CD4-positive, alpha-beta T cell (primary cell): Measurements from ENCODE around the gene CD9. TPM values are rescaled to one million over a fixed set of nuclear protein-coding genes. Genes with fewer than 3 reads are reported as not detected.

Experiments
- ATAC-seq: fragments of 200-7000 bp; cut with Tn5 transposase; one replicate; pipeline ENCODE4 v1.10.0; 2022; ENCODE audit warnings: mild to moderate bottlenecking; ENCODE audit not compliant: poor library complexity
- CTCF ChIA-PET: fragments of 350-600 bp; sonication (Branson Sonifier 250); formaldehyde crosslinking; loops from one replicate; lab custom pipeline; 2021; ENCODE audit warnings: antibody characterized with exemption, inconsistent platforms; lab: Charles Lee
- POLR2A ChIA-PET: fragments of 350-600 bp; sonication (Branson Sonifier 250); formaldehyde crosslinking; loops from one replicate; lab custom pipeline; 2021; ENCODE audit warnings: antibody characterized with exemption, inconsistent platforms; lab: Charles Lee
- DNase-seq, 14 experiments: peaks; one replicate each; pipeline ENCODE4 v3.0.0-alpha.2; 2013 to 2020; ENCODE audit warnings: mixed read lengths in 2 of 14
- H3K27ac ChIP-seq, 2 donors: one replicate each; pipeline versions ENCODE4 v1.5.1 to v1.7.0; 2013; ENCODE audit warnings: low read length in 2 of 2, low read depth in 1 of 2, mild to moderate bottlenecking in 1 of 2
- H3K27me3 ChIP-seq, 2 experiments: 1 replicate in 1 of 2; 2 replicates in 1 of 2; pipeline versions ENCODE4 v1.6.1 to v1.7.0; 2013; ENCODE audit warnings: low read length in 2 of 2, control low read depth in 1 of 2, mild to moderate bottlenecking in 1 of 2, moderate library complexity in 1 of 2; ENCODE audit not compliant: insufficient read depth in 2 of 2, control insufficient read depth in 1 of 2
- H3K36me3 ChIP-seq: one replicate; pipeline ENCODE4 v1.6.1; 2013; ENCODE audit warnings: low read length, control low read depth; ENCODE audit not compliant: insufficient read depth
- H3K4me1 ChIP-seq: one replicate; pipeline ENCODE4 v1.6.1; 2013; ENCODE audit warnings: low read length, control low read depth; ENCODE audit not compliant: insufficient read depth
- H3K4me3 ChIP-seq: one replicate; pipeline ENCODE4 v1.5.1; 2013; ENCODE audit warnings: mild to moderate bottlenecking, low read length, moderate library complexity
- H3K9me3 ChIP-seq, 2 experiments: 1 replicate in 1 of 2; 2 replicates in 1 of 2; pipeline versions ENCODE4 v1.6.1 to v1.7.0; 2013; ENCODE audit warnings: low read length in 2 of 2, mild to moderate bottlenecking in 2 of 2, control low read depth in 1 of 2, moderate library complexity in 1 of 2; ENCODE audit not compliant: control insufficient read depth in 1 of 2, insufficient read depth in 1 of 2
- H3K27ac Mint-ChIP-seq: one replicate; pipeline ENCODE4 v1.8.0; 2020; ENCODE audit warnings: mixed read lengths
- H3K27me3 Mint-ChIP-seq: one replicate; pipeline ENCODE4 v1.8.0; 2021; ENCODE audit warnings: mixed read lengths
- H3K36me3 Mint-ChIP-seq: one replicate; pipeline ENCODE4 v1.8.0; 2021; ENCODE audit warnings: low read depth, mixed read lengths
- H3K4me1 Mint-ChIP-seq: one replicate; pipeline ENCODE4 v1.8.0; 2021; ENCODE audit warnings: low read depth, mixed read lengths
- H3K4me3 Mint-ChIP-seq: one replicate; pipeline ENCODE4 v1.8.0; 2020; ENCODE audit warnings: mild to moderate bottlenecking, mixed read lengths
- H3K9me3 Mint-ChIP-seq: one replicate; pipeline ENCODE4 v1.8.0; 2020; ENCODE audit warnings: mixed read lengths
- CTCF ChIP-seq: fragments of 200-600 bp; IDR thresholded peaks from one replicate; pipeline ENCODE4 v1.8.0; 2022; ENCODE audit warnings: antibody characterized with exemption, mild to moderate bottlenecking
- intact Hi-C, 2 experiments: fragments of 100-400 bp; cut with DNase I in 1 of 2; cut with micrococcal nuclease in 1 of 2; formaldehyde crosslinking; loops; one replicate each; pipeline versions ENCODE4 v1.15.1 to v1.9.0; 2023 to 2025; cut with DNase I, micrococcal nuclease
- total RNA-seq, 174 experiments: library from RNA in 2 of 174; stranded (reverse) in 2 of 174; gene quantifications; one replicate each; pipeline ENCODE4 v1.2.3 and lab custom pipeline; 2021 to 2026

Gene CD9
- total RNA-seq, 2 experiments from 2014 or later = 0.36 to 0.66 TPM

GRCh38 chr12:6280053-6280469 is 79.9 kb downstream of the CD9 start:
- TF ChIP-seq CTCF = no peak
- intact Hi-C loops = no loop called here
- H3K27ac ChIP-seq = no peak overlapping the region
- Mint-ChIP-seq H3K4me3 (no peak overlapping the region), H3K36me3 (no peaks in the 10 kb centered on the region), H3K9me3 (no peaks in the 10 kb centered on the region), H3K27me3 (peaks cover 34% of the 10 kb centered on the region), H3K4me1 (peaks cover 9% of the 10 kb centered on the region), H3K27ac (no peak overlapping the region)
- no peak overlapping the region for H3K4me3 ChIP-seq
- H3K9me3 ChIP-seq = no peaks in the 10 kb centered on the region
- ChIA-PET POLR2A (no interaction called here), CTCF (interaction anchor here (1.3 to 2.5 kb wide), 2 partner anchors 56 to 84 kb away, joined by 3 to 27 read pairs; no protein-coding TSS in a partner anchor)
- ATAC-seq (no peak), DNase-seq (no peak)
- peaks cover 14% of the 10 kb centered on the region for H3K4me1 ChIP-seq
- H3K27me3 ChIP-seq = peaks cover 6 to 8% of the 10 kb centered on the region in 2 experiments
- H3K36me3 ChIP-seq = no peaks in the 10 kb centered on the region

GRCh38 chr12:6280672-6281071 is 80.5 kb downstream of the CD9 start:
- intact Hi-C loops = no loop called here
- POLR2A ChIA-PET = no interaction called here
- H3K27ac ChIP-seq = no peak overlapping the region
- peaks cover 16% of the 10 kb centered on the region for H3K4me1 ChIP-seq
- CTCF ChIA-PET = no interaction called here
- no peaks in the 10 kb centered on the region for H3K36me3 ChIP-seq
- Mint-ChIP-seq H3K27ac (no peak overlapping the region), H3K36me3 (no peaks in the 10 kb centered on the region), H3K9me3 (no peaks in the 10 kb centered on the region), H3K4me3 (peak overlapping the region; percentile 17), H3K27me3 (peaks cover 32% of the 10 kb centered on the region), H3K4me1 (peaks cover 10% of the 10 kb centered on the region)
- H3K4me3 ChIP-seq = no peak overlapping the region
- no peak for TF ChIP-seq CTCF
- ATAC-seq (no peak), DNase-seq (no peak)
- peaks cover 6 to 8% of the 10 kb centered on the region in 2 experiments for H3K27me3 ChIP-seq
- no peaks in the 10 kb centered on the region for H3K9me3 ChIP-seq

- CTCF ChIA-PET = no interaction called here
- Histone ChIP-seq H3K27ac (no peak overlapping the region), H3K9me3 (no peaks in the 10 kb centered on the region), H3K27me3 (peaks cover 6 to 8% of the 10 kb centered on the region in 2 experiments), H3K4me3 (no peak overlapping the region), H3K4me1 (peaks cover 16% of the 10 kb centered on the region), H3K36me3 (no peaks in the 10 kb centered on the region)
- peak overlapping the region; percentile 17 for H3K4me3 Mint-ChIP-seq
- H3K27ac Mint-ChIP-seq = no peak overlapping the region
- no peak for ATAC-seq
- peaks cover 10% of the 10 kb centered on the region for H3K4me1 Mint-ChIP-seq
- H3K9me3 Mint-ChIP-seq = no peaks in the 10 kb centered on the region
- POLR2A ChIA-PET = no interaction called here
- intact Hi-C loops = no loop called here
- no peak for DNase-seq
- H3K36me3 Mint-ChIP-seq = no peaks in the 10 kb centered on the region
- peaks cover 32% of the 10 kb centered on the region for H3K27me3 Mint-ChIP-seq
- TF ChIP-seq CTCF = no peak
These were observed 81.0 kb downstream of the CD9 start for GRCh38 chr12:6281081-6281809.
